ENCODE measurements around the gene ACIN1. TPM values are rescaled to one million over a fixed set of nuclear protein-coding genes. Genes with fewer than 3 reads are reported as not detected.

ACIN1 gene
- total and polyA plus RNA-seq, 2 of the 13 experiments (the other 11 are each of a cell fraction or from before 2014, with no cell fraction given): 165 to 183 TPM

DNA sequence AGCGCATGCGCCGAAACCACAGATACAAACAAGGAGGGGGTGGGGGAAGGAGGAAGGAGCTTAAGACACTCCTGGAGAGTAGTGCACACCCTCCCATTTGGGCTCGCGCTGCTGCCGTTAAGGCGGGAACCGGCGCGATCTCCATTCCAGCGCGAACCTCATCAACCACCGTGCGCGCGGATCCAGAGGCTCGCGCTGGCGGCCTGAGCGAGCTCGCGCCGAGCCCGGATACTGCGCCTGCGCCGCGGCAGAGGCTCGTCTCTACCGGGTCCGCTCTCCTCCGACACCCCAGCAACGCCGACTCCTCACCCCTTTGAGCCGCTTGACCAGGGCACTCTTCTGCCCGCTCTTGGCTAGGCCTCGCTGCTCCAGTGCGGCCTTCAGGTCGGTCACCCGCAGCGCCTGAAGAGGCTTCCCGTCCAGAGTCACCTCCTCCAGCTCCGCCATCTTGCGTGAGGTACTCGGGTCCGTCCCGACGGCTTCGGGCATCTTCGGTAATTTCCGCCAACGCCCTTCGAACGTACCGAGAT lies at the start of gene ACIN1 (continued):
- TF ChIP-seq, protein P1, sequence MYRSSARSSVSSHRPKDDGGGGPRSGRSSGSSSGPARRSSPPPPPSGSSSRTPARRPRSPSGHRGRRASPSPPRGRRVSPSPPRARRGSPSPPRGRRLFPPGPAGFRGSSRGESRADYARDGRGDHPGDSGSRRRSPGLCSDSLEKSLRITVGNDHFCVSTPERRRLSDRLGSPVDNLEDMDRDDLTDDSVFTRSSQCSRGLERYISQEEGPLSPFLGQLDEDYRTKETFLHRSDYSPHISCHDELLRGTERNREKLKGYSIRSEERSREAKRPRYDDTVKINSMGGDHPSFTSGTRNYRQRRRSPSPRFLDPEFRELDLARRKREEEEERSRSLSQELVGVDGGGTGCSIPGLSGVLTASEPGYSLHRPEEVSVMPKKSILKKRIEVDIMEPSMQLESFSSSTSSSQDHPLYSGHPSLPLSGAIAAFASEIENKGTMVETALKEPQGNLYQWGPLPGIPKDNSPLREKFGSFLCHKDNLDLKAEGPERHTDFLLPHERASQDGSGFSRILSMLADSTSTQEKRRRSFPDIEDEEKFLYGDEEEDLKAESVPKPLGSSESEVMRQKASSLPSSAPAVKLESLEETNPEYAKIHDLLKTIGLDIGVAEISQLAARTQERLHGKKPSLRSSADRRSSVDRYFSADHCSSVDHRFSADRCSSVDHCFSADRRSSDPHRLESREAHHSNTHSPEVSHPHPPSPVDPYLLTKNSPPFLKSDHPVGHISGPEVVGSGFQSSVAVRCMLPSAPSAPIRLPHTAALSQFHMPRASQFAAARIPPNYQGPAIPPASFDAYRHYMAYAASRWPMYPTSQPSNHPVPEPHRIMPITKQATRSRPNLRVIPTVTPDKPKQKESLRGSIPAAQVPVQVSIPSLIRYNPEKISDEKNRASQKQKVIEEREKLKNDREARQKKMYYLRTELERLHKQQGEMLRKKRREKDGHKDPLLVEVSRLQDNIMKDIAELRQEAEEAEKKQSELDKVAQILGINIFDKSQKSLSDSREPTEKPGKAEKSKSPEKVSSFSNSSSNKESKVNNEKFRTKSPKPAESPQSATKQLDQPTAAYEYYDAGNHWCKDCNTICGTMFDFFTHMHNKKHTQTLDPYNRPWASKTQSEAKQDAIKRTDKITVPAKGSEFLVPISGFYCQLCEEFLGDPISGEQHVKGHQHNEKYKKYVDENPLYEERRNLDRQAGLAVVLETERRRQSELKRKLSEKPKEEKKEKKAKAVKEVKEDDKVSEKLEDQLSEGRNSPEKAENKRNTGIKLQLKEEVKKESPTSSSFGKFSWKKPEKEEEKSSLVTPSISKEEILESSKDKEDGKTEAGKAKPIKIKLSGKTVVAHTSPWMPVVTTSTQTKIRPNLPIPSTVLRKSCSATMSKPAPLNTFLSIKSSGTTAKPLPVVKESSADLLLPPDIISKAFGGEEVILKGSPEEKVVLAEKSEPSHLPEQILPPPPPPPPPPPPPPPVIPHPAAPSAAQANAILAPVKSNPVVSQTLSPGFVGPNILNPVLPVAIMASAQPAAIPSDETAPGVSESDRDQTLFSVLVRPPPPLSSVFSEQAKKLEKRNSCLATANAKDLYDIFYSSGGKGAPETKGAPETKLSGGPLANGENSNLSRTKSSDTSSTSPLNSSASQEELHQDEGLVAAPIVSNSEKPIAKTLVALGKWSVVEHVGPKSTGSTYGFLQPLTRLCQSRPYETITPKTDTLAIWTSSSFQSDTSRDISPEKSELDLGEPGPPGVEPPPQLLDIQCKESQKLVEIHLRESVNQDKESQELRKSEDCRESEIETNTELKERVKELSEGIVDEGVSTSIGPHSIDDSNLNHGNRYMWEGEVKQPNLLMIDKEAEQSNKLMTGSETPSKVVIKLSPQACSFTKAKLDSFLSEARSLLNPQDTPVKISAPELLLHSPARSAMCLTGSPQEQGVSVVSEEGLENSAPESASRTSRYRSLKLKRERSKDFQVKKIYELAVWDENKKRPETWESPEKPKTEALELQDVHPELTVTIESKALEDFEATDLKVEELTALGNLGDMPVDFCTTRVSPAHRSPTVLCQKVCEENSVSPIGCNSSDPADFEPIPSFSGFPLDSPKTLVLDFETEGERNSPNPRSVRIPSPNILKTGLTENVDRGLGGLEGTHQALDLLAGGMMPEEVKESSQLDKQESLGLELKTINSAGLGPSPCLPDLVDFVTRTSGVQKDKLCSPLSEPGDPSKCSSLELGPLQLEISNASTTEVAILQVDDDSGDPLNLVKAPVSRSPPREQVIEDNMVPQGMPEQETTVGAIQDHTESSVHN (CRISPR knock-in tag; IDR thresholded peaks at IDR 0.05): peak; percentile 100
- TF ChIP-seq MED1 (CRISPR knock-in tag; IDR thresholded peaks at IDR 0.05) (peak; percentile 82; the same call in 1 of the 2 replicates), SMARCE1 (IDR thresholded peaks at IDR 0.05; ENCODE audit: borderline replicate concordance) (no peak), ZNF558 (CRISPR knock-in tag; IDR thresholded peaks at IDR 0.05; ENCODE audit: borderline replicate concordance) (no peak), CAMTA2 (CRISPR knock-in tag; IDR thresholded peaks at IDR 0.05; ENCODE audit: borderline replicate concordance) (peak; percentile 98; the same call in 1 of the 2 replicates), ZNF570 (CRISPR knock-in tag; IDR thresholded peaks at IDR 0.05; ENCODE audit: borderline replicate concordance) (peak; percentile 97), RAD21 (CRISPR knock-in tag; IDR thresholded peaks at IDR 0.05) (peak; percentile 88), EP300 (IDR thresholded peaks at IDR 0.05; ENCODE audit: low read depth in 2 of 2, low read length in 2 of 2) (0 out of 4 replicates have a peak, but pooled peaks of 1 of the 2 experiments have one; percentile 8), EP300 (CRISPR knock-in tag; IDR thresholded peaks at IDR 0.05; ENCODE audit: borderline replicate concordance) (no peak; the same call in none of the 2 replicates), PTBP1 (IDR thresholded peaks at IDR 0.05; ENCODE audit: low read depth, low read length, poor library complexity, severe bottlenecking) (peak; percentile 95), PLRG1 (conservative IDR thresholded peaks at IDR 0.05) (no peak), RCOR2 (CRISPR knock-in tag; IDR thresholded peaks at IDR 0.05) (no peak), ZNF34 (CRISPR knock-in tag; IDR thresholded peaks at IDR 0.05; ENCODE audit: borderline replicate concordance) (peak; percentile 100), ZNF619 (CRISPR knock-in tag; IDR thresholded peaks at IDR 0.05) (peak; percentile 98), ZNF549 (CRISPR knock-in tag; IDR thresholded peaks at IDR 0.05) (peak; percentile 75; the same call in 1 of the 2 replicates), ZNF7 (CRISPR knock-in tag; IDR thresholded peaks at IDR 0.05) (0 out of 2 replicates have a peak, but pooled peaks have one; percentile 4), HIVEP1 (CRISPR knock-in tag; IDR thresholded peaks at IDR 0.05) (peak; percentile 98)
- TF ChIP-seq, protein P2, sequence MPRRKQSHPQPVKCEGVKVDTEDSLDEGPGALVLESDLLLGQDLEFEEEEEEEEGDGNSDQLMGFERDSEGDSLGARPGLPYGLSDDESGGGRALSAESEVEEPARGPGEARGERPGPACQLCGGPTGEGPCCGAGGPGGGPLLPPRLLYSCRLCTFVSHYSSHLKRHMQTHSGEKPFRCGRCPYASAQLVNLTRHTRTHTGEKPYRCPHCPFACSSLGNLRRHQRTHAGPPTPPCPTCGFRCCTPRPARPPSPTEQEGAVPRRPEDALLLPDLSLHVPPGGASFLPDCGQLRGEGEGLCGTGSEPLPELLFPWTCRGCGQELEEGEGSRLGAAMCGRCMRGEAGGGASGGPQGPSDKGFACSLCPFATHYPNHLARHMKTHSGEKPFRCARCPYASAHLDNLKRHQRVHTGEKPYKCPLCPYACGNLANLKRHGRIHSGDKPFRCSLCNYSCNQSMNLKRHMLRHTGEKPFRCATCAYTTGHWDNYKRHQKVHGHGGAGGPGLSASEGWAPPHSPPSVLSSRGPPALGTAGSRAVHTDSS (CRISPR knock-in tag; conservative IDR thresholded peaks at IDR 0.05): 0 out of 2 replicates have a peak, but pooled peaks have one; percentile 55

Data from HepG2 (cell line).